CD4-positive, alpha-beta T cell treated with Interferon alpha-2 for 1 hour (primary cell): ENCODE data around the gene ZBED5.

Experiments
- DNase-seq, 2 donors: peaks; one replicate each; pipeline ENCODE4 v3.0.0-alpha.2; 2020 to 2022

The ZBED5 gene

GRCh38 chr11:10878408-10879214, 20.8 kb upstream of the ZBED5 start:
- peak; percentile 55 to 75 for DNase-seq

- DNase-seq: no peak
Observed at GRCh38 chr11:10876158-10876557, 18.3 kb upstream of the ZBED5 start.

- DNase-seq: no peak
Observed at GRCh38 chr11:10875430-10876021, 17.7 kb upstream of the ZBED5 start.

- no peak for DNase-seq
Observed at GRCh38 chr11:10872097-10872496, 14.2 kb upstream of the ZBED5 start.

- DNase-seq: no peak
Observed at GRCh38 chr11:10868352-10868751, 10.5 kb upstream of the ZBED5 start.

- no peak for DNase-seq
Observed at GRCh38 chr11:10866893-10867331, 9.1 kb upstream of the ZBED5 start.

GRCh38 chr11:10865837-10866270, 8.0 kb upstream of the ZBED5 start:
- no peak for DNase-seq

GRCh38 chr11:10864688-10865087, 6.8 kb upstream of the ZBED5 start:
- no peak for DNase-seq

GRCh38 chr11:10862446-10862845, 4.6 kb upstream of the ZBED5 start:
- DNase-seq: no peak

- DNase-seq: no peak
Observed at GRCh38 chr11:10861799-10862198, 3.9 kb upstream of the ZBED5 start.

- DNase-seq: no peak
Observed at GRCh38 chr11:10861047-10861446, 3.2 kb upstream of the ZBED5 start.

- DNase-seq: peak; percentile 21 to 50
Observed at GRCh38 chr11:10858439-10859325, 829 bp upstream of the ZBED5 start.

GRCh38 chr11:10857459-10857708, 469 bp downstream of the ZBED5 start:
- DNase-seq: no peak

GRCh38 chr11:10856689-10857458, 979 bp downstream of the ZBED5 start:
- DNase-seq: peak; percentile 1 to 52

GRCh38 chr11:10855295-10855694, 2.6 kb downstream of the ZBED5 start:
- DNase-seq: no peak

GRCh38 chr11:10847960-10848860, 9.6 kb downstream of the ZBED5 start:
- no peak for DNase-seq

- no peak for DNase-seq
Observed at GRCh38 chr11:10846660-10847059, 11.2 kb downstream of the ZBED5 start.

- DNase-seq: no peak
Observed at GRCh38 chr11:10845589-10845988, 12.3 kb downstream of the ZBED5 start.

- no peak for DNase-seq
Observed at GRCh38 chr11:10844796-10845195, 13.1 kb downstream of the ZBED5 start.

- no peak for DNase-seq
Observed at GRCh38 chr11:10844356-10844755, 13.5 kb downstream of the ZBED5 start.

- no peak for DNase-seq
Observed at GRCh38 chr11:10838881-10839280, 19.0 kb downstream of the ZBED5 start.

GRCh38 chr11:10838083-10838482, 19.8 kb downstream of the ZBED5 start:
- no peak for DNase-seq
